Inflammatory macrophage treated with lipopolysaccharide for 1 hour (primary cell): ENCODE results near the gene ACVR1B.
"Not testable (repeated sequence)": the region's sequence is repeated elsewhere in the genome, so short reads cannot be mapped to it uniquely, and the experiment has no call there.

Source experiments
- DNase-seq, 2 donors: peaks; one replicate each; pipeline ENCODE4 v3.0.0-alpha.2; 2020 to 2022

Gene ACVR1B

DNA sequence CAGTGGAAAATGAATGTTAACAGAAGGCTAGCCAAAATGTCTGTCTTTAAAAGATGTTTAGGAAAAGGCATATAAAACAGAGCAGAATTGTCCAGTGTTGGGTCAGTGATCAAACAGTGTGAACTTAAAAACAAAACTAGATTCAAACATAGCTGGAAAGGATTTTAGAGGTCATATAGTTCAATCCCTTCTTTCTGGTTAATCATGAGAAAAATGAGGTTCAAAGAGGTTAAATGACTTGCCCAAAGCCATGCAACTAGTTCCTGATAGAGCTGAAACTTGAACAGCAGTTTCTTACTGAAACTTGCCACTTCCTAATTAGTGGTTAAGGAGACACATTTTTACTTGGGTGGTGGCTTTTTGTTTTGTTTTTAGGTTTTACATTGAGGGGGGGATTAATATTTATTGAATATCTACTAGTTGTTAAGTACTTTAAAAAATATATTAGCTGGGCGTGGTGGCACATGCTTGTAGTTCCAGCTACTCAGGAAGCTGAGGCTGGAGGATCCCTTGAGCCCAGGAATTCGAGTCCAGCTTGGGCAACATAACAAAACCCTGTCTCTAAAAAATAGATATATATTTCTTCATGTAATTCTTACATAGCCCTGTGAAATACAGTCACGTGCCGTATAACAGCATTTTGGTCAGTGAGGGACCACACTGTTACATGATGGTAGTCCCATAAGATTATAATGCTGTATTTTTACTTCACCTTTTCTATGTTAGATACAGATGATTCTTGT lies 20.4 kb downstream of the ACVR1B start:
- DNase-seq, result peak; percentile 68 to 69

DNA sequence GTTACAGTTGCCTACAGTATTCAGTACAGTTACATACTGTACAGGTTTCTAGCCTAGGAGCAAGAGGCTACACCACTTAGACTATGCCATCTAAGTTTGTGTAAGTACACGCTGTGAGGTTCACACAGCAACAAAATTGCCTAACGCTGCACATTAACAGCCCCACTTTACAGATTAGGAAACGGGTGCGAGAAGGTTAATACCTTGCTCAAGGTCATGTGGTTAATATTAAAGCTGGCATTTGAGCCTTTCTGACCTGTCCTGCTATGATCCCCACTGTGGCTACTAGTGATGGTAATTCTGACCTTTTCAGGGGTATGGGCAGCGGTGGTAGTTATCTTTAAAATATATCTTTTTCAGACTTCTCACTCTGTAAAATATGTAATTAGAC lies 20.9 kb downstream of the ACVR1B start:
- no peak for DNase-seq

DNA sequence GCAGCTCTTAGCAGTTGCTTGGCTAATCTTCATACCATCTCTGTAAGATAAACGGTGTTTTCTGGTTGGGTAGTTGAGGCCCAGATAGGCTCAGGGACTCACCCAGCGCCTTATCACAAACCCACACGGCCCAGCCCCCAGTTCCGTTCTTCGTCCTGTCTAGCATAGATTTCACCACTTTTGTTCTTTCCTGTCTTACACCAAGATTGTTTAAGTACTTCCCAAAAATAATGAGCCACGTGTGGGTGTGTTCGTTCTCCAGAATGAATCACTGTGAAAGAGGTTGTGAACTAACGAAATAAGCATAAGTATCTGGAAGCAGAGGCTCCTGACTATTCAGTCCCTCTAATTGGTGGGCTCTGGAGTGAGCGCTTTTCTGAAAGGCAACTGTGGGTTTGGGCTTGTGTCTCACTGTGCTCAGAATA lies 21.4 kb downstream of the ACVR1B start:
- peak; percentile 98 to 99 for DNase-seq

DNA sequence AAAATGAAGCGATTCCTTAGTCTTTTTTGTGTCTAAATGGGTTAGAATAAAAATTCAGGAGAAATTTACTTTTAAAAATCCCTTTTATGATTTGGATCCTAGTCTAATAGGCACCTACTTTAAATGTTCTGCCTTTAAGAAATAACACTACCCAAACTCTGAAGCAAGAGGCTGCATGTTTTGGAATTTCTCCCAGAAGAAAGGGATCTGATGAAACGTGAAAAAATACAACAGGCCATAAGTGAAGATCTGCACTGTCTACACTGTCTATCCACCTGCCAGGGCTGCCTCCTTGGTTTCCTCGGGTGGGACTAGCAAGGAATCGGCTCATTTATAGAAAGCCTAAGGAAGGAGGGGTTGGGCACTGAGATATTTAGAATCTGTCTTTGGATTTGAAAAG lies 22.1 kb downstream of the ACVR1B start:
- peak; percentile 38 to 40 for DNase-seq

DNA sequence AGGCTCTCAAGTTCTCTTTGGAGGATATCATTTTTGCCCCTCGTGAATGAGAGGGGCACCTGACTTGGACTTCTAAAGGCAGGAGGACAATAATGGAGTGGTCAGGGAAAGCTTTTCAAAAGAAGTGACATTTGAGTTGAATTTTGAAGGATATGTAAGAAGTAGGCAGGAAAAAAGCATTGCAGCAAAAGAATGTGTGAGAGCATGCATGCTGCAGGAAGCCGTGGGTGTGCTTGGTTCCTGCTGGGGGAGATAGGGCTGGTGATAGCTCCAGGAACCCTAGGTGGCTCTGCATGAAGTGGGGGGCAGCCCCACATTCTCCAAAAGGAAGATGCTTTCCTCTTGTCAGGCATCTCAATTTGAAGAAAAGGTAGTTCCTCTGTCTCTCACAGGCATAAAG lies 23.1 kb downstream of the ACVR1B start:
- DNase-seq, result peak in 1 of 2 donors; percentile 44

DNA sequence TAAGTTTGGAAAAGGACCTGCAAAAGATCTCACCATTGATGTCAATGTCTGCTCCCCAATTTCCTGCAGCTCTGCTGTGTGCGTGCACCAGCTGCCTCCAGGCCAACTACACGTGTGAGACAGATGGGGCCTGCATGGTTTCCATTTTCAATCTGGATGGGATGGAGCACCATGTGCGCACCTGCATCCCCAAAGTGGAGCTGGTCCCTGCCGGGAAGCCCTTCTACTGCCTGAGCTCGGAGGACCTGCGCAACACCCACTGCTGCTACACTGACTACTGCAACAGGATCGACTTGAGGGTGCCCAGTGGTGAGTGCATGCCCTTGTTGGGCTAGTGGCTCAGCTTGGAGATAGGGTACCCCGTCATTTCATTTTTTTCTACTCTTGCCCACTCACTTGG lies 23.7 kb downstream of the ACVR1B start:
- DNase-seq, result no peak

DNA sequence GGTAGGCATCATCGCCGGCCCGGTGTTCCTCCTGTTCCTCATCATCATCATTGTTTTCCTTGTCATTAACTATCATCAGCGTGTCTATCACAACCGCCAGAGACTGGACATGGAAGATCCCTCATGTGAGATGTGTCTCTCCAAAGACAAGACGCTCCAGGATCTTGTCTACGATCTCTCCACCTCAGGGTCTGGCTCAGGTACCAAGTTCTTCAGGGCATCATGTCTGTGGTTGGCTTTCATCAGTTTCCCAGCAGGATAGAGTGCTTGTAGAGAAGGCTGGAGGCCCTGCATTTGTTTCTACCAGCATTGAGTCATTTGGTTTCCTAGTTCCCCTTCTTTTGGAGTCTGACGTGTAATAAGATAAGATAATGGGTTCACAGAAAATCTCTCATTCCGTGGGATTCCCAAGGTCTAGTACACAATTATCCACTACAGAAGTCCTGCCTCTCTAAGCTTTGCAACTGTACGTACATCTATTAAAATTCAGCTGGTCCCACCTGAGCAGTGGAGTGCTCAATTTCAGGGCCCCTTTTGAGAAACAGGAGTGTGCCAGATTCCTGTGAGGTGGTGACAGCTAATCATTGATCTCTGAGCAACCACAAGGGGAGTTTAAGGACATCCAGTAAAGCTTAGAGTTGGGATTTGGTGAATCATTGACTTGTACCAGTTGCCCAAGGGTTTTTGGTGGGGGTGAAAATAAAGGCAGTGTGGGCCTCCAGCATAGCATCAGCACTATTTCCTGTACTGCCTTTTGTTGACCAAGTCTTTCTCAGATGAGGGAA lies 25.1 kb downstream of the ACVR1B start:
- DNase-seq, result peak; percentile 47 to 66

DNA sequence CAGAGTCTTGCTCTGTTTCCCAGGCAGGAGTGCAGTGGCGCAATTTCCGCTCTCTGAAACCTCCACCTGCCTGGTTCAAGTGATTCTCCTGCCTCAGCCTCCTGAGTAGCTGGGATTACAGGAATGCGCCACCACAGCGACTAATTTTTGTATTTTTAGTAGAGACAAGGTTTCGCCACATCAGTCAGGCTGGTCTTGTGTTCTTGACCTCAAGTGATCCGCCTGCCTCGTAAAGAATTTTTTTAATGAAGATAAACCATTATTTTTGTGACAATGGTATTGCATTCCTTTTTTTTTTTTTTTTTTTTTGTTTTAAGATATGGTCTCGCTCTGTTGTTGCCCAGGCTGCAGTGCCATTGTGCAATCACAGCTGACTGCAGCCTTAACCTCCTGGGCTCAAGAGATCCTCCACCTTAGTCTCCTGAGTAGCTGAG lies 25.8 kb downstream of the ACVR1B start:
- DNase-seq, result no peak

DNA sequence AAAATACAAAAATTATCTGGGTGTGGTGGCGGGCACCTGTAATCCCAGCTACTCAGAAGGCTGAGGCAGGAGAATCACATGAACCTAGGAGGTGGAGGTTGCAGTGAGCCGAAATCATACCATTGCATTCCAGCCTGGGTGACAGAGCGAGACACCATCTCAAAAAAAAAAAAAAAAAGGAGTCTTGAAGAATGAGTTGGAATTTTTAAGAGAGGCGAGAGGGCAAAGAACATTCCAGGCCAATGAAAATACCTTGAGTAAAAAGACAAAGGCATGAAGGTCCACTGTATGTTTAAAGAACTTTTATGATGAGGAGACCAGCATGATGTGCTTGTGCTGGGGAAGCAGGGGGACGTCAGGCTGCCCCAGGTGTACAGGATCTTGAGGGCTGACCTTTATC lies 27.8 kb downstream of the ACVR1B start:
- DNase-seq, result not testable (repeated sequence)

DNA sequence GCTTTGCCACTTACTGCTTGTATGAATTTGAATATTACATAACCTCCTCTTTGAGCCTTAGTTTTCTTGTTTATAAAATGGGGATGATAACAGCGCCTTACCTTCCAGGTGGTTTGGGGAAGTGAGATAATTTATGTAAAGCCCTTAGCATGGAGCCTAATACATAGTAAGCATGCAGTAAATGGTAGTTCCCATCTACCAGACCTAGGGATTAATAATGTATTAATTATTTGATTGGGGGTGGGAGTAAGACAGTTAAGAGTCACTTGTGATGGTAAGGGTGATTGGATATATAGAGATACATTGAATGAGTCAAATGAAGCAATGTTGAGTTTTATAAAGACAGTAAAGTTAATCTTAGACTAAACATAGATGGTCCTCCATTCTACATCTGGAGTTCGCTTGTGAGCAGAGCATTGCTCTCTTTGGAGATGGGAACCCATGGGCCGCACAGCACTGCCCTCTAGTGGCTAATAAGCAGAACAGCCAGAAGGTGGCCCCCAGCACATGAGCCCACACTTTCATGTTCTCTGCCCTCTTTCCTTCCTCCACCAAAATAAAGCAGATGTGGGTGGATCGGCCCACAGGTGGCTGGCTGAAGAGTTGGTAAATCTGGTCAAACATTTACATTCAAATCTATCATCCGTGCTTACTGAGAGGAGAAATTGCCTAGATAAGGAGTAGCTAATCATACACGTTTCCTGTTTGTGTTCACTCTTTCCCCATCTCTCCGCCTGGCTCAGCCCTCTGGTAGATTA lies 28.7 kb downstream of the ACVR1B start:
- DNase-seq, result peak; percentile 54 to 88

DNA sequence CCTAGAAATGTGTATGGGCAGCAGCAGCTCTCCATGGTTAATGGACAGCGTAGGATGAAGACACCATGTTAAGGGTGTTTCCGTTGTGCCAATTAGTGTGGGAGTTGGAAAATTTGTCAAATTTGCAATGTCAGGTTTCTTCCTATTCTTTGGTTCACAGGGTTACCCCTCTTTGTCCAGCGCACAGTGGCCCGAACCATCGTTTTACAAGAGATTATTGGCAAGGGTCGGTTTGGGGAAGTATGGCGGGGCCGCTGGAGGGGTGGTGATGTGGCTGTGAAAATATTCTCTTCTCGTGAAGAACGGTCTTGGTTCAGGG lies 29.3 kb downstream of the ACVR1B start:
- DNase-seq, result no peak

DNA sequence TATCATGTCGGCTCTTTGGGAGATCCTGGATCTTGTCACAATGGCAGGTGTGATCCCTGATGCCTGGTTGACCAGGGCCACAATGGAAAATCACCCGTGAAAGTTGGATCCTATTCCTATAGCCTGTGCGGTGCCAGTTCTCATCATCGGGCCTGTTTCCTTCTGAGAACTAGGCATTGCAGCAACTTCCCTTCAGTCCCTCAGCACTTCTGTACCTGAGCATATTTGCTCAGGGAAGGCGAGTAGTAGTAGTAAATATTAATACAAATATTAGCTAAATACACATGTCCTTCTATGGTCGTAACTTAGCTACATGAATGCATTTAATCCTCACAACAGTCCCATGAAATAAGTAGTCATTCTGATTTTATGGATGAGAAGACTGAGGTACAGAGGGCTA lies 33.2 kb downstream of the ACVR1B start:
- no peak for DNase-seq

DNA sequence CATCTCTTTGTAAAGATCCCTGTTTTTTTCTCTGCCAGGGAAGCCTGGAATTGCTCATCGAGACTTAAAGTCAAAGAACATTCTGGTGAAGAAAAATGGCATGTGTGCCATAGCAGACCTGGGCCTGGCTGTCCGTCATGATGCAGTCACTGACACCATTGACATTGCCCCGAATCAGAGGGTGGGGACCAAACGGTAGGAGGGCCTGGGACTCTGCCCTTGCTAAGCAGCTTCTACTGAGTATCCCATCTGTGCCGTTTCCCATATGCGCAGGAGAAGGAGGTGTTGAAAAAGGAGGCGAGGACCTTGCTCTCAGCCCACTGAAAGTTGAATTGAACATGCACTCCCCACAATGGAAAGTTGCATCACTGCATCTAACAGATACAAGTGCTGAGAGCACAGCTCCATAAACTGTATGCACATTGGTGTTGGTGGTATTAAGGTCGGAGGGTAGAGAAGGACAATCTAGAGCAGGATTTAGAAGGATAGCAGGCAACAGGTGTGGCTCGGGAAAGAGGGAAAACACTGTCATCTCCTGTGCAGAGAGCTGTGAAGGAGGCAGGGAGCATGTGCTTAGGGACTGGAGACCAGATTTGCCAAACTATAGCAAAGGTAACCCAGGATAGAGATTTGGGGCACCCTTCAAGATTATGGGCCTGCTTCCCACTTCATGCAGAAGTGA lies 33.8 kb downstream of the ACVR1B start:
- DNase-seq, result no peak

DNA sequence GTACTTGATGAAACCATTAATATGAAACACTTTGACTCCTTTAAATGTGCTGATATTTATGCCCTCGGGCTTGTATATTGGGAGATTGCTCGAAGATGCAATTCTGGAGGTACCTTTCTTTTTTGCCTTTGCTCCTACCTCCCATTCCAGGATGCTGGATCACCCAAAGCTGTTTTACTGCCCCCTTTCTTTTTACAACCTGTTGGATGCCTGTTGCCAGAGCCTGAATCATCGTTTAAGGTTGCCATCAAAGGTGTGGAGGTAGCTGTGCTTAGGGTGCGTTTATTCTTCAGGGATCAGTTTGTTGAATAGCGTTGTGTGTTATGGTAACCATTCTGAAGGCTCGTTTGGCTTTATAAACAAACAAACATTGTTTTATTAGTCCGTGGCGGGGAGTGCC lies 35.3 kb downstream of the ACVR1B start:
- no peak for DNase-seq

DNA sequence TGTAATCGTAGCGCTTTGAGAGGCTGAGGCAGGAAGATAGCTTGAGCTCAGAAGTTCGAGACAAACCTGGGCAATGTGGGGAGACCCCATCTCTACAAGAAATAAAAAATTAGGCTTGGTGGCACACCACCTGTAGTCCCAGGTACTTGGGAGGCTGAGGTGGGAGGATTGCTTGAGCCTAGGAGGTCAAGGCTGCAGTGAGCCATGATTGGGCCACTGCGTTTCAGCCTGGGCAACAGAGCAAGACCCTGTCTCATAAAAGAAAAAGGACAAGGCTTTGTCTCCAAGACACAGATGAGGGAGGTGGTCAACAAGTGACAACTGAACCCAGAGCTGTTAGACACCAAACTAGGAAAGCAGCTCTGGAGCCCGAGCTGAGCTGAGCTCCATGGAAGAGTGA lies 40.7 kb downstream of the ACVR1B start:
- DNase-seq, result no peak

DNA sequence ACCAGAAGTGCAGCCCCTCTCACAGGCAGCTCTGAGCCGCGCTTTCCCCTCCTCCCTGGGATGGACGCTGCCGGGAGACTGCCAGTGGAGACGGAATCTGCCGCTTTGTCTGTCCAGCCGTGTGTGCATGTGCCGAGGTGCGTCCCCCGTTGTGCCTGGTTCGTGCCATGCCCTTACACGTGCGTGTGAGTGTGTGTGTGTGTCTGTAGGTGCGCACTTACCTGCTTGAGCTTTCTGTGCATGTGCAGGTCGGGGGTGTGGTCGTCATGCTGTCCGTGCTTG lies 43.0 kb downstream of the ACVR1B start:
- DNase-seq, result no peak

DNA sequence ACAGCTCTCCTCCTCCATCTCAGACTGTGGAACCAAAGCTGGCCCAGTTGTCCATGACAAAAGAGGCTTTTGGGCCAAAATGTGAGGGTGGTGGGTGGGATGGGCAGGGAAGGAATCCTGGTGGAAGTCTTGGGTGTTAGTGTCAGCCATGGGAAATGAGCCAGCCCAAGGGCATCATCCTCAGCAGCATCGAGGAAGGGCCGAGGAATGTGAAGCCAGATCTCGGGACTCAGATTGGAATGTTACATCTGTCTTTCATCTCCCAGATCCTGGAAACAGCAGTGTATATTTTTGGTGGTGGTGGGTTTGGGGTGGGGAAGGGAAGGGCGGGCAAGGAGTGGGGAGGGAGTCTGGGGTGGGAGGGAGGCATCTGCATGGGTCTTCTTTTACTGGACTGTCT lies 43.5 kb downstream of the ACVR1B start:
- DNase-seq, result no peak

DNA sequence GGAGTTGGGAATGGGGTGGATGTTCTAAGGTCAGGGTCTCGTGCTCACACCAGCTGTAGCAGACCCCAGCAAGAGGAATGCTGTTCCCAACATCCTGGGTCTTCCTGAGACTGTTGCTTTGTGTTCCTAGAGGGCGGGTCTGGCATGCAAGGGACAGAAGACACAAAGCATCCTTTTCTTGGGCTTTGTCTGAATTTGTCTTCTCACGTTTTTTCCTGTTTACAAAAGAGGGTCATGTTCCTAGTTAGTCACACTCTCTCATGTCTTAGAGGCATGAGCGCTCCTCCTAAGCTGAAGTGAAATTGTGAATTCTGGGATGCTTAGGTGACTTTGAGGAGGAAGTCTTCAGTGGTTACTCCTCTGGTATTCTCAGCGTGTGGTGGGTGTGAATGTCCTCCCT lies 45.6 kb downstream of the ACVR1B start:
- no peak for DNase-seq

DNA sequence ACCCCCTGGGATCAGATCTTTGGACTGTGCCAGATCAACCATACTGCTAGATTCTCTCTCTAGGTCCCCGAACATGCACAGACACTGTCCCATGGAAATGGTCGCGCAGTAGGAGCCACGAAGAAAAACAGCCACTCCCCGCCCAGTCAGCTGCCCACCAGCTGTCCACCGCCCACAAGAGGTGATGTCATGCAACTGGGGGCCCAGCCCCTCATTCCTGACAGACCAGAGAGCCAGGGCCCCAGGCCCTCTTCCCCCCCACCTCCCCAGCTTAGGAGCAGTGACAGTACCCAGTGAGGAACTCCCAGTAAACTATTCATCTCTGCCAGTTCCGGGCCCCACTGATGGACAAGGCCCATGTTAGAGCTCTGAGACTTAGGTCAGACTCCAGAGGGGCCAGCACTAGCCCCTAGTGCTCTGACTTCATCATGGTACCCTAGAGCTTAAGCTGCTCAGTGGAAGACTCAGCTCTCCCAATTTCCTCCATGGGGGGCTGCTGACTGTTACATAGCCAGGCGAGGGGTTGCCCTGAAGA lies 51.6 kb downstream of the ACVR1B start:
- no peak for DNase-seq

DNA sequence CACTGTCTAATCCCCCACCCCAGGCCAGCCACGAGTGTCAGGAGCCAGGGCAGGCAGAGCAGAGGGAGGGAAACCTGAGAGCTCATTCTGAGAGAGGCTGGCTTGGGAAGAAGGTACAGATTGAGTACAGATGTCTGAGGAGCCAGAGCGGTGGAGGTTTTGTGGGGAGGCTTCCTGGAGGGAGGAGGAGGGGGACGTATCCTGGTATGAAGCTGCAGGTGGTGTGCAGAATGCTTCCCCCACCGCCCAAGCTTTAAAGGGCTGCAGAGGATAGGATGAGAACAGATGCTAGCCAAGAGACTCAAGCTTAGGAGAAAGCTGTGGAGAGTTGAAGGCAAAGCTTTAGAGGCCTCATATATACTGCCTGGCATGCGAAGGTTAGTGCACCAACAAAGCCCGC lies 52.1 kb downstream of the ACVR1B start:
- DNase-seq, result no peak

DNA sequence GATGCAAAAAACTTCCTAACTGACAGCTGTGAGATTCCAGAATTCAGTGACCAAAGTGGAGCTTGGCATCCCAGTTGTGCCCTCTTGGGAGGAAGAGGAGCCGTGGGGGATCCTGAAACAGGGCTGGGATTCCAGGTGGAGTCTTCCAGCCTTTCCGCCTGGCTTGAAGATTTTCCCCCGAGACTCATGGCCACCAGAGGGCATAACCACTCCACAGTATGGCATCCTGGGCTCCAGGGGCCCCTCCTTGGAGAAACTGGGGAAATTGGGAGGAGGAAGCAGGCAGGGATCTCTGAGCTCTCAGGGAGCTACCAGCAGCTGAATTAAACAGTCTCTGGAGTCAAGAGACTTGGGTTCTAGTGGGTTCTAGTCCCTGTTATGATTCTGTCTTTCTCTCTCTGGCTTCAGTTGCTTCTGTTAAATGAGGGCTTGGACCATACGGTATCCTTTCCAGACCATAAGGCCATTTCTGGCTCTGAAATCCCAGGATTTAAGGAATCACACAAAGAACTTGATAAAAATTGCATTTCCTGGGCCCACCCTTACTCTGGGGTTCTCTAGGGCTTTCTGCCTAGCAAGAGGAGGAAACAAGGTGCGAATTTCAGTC lies 52.6 kb downstream of the ACVR1B start:
- peak; percentile 45 to 67 for DNase-seq

DNA sequence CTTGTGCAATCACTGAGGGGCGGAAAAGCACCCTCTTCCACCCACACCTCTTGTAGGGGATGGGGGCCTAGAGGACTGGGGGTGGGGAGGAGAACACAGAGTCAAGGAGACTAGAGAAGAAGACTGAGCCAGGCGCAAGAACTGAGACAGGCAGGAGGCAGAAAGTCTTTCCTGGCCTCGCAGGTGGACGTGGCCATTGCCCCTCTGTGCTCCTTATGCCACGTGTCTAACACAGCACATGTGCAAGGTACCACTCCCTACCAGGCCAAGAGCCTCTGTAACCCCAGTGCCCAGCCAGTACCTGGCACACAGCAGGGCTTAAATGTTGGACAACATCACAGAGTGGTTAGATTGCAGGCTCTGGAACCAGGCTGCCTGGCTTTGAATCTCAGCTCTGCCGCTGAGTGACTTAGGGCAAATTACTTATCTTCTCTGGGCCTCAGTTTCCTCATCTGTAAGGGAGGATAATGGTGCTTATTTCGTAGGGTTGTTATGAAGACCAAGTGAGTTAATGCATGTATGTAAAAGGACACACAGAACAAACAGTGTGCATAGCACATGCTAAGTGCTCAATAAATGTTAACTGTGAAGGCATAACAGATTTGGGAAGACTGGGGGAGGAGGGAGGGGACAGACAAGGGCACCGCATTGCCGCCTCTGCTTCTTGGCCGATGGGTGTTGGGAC lies 53.9 kb downstream of the ACVR1B start:
- no peak for DNase-seq
